ENCODE results near the gene PLRG1. TPM values are rescaled to one million over a fixed set of nuclear protein-coding genes. Genes with fewer than 3 reads are reported as not detected.
A peak's percentile ranks its signal among the peaks of the same experiment; 100 is the strongest.

The PLRG1 gene
- total RNA-seq, 2 donors from 2014 or later: 92.6 to 100.0 TPM

DNA sequence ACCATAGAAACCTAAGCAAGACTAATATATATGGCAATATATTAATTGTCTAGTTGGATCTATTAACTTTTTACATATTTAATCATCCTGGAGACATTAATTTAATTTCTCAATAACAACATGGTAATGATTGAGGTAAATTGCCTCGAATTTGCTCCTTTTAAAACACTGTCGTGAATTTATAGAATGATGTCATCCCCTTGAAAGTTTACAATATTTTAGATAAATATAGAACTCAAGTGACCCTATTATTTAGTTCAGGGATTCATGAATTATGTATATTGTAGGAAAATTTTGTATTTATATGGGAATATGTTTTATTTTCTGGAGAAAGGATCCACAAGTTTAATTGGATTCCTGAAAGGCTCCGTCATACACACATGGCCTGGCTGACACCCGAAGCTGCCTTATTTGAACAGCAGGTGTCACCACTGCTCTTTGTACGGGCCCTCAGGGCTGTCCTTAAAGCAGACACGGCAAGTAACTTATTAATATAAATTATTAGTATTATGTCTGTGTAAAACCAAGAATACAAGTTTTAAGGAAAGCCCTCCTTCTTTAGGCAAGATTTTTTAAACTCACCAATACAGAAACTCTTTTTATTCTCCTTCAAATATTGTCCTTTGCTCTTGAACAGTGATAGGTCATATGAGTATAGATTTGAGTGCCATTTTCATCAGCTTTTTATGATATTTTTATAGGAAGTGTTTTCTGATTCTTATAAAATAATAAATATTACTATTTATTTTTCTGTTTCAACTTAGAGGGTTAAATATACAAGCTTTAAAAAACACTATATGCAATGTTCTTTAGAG, 1.9 kb upstream of the PLRG1 start:
- H3K27ac Mint-ChIP-seq: no peak overlapping the region
- ATAC-seq (peak; percentile 43 to 54), DNase-seq (ENCODE audit: low spot score in 2 of 2) (peak; percentile 56 to 70)
- H3K9me3 Mint-ChIP-seq: no peaks in the 10 kb centered on the region
- H3K36me3 Mint-ChIP-seq: peaks cover 13 to 20% of the 10 kb centered on the region in 2 donors

DNA sequence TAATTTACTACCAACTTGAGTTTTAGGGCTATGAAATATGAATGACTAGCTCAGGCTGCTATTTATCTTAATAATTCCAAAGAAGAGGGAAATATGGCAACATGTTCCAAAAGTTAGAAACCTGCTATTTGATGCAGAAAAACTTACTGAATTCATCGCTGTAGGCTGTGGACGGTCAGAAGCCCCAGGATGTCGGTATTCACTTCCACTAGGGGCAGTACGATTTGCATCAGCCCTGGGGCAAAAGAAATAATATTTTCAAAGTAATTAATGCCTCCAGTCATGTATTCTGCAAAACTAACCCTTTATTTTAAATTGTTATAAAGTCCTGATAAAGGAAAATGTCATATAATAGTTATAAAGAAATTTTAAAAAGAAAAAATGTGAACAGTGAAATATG, 4.5 kb downstream of the PLRG1 start:
- ATAC-seq: no peak
- no peak for DNase-seq (ENCODE audit: low spot score in 2 of 2)
- H3K9me3 Mint-ChIP-seq: no peaks in the 10 kb centered on the region
- H3K36me3 Mint-ChIP-seq: peaks cover 25 to 31% of the 10 kb centered on the region in 2 donors
- H3K27ac Mint-ChIP-seq: no peak overlapping the region

DNA sequence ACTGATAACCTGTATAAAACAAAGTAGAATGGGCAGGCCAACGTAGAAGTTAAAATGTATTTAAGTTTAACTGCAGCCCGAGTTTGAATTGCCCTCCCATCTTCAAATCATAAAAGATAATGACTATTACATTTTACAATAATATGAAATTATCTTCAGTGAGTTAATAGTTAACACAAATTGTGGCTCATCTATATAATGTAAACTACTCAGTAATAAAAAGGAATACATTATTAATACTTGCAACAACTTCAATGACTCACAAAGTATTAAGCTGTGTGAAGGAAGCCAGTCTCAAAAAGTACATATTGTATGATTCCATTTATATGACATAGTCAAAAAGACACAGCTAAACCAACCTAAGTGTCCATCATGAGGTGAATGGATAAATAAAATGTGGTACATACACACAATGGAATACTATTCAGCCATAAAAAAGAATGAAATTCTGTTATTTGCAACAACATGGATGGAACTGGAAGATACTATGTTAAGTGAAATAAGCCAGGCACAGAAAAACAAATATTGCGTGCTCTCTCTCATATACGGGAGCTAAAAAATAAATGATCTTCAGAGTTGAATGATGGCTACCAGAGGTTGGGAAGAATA, 7.8 kb downstream of the PLRG1 start:
- H3K9me3 Mint-ChIP-seq: no peaks in the 10 kb centered on the region
- H3K36me3 Mint-ChIP-seq: peaks cover 5 to 19% of the 10 kb centered on the region in 2 donors
- H3K27ac Mint-ChIP-seq: no peak overlapping the region
- ATAC-seq: no peak
- DNase-seq (ENCODE audit: low spot score in 2 of 2): no peak

DNA sequence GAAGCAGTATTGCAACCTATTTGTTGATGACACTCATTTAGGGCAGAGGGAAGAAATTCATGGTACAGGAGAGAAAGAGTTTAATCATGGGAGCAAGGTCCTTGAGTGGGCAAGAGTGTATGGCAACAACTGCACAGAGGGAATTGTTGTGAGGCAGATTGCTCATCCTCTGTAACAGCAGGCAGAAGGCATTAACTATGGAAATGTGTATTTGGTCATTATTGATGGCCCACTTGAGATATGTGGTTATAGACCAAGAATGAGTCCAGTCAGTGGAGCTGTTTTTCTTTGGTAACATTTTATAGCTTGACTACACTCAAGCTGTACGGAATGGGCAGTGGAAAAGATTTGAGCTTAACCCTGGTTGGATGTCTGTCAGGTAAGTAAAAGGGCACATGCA, 15.9 kb downstream of the PLRG1 start:
- DNase-seq (ENCODE audit: low spot score in 2 of 2) (no peak), ATAC-seq (no peak)
- H3K27ac Mint-ChIP-seq: no peak overlapping the region
- H3K36me3 Mint-ChIP-seq: no peaks in the 10 kb centered on the region
- no peaks in the 10 kb centered on the region for H3K9me3 Mint-ChIP-seq

DNA sequence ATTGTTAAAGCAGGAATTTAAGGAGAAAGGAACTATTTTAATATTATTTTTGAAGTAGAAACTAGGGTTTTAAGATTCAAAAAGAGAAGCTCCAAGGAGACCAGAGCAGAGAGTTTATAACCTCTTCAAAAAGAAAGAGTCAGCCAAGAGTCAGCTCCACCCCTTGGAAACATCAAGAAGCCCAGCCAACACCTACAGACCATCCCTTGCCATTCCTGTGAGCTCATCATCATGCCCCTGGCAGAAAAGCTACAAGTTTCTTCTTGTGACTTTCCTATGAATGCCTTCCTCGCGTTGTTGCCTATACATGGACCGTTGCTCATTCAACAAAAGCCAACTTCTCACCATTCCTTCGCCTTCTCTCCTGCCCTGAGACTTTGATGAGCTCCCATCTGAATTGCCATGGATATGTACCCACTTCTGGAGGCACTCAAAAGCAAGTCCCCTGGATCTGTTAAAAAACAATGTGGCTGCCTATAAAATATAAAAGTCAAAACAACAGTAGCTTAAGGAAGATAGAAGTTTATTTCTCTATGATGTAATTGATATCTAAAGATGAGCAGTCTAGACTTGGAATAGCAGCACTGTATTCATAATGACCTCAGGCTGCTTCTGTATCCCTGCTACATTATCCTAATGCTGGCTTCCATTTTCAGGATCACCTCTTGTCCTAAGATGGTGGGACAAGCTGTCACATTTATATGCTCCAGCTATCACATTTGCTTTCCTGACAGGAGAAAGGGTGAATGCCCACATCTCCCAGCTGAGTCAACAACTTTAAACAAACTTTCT, 20.3 kb downstream of the PLRG1 start:
- ATAC-seq: no peak

DNA sequence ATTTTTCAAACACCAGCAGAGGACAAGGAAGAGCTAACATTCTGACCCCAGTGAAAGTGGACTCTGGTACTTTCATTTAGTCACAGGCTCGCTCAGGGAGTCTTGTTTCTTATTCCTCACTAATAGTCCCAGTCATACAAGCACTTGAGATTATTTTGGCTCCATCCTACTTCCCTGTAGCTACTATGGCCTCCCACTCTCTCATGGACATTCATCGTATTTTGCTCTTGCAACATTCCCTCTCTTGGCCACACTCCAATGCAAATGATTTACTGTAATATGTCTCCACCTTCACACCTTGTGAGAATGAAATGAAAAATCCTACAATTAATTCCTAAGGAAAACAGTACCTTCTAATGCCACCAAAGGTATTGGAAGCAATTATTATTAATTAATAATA, 21.3 kb downstream of the PLRG1 start:
- Mint-ChIP-seq H3K36me3 (no peaks in the 10 kb centered on the region), H3K9me3 (no peaks in the 10 kb centered on the region), H3K27ac (no peak overlapping the region)
- DNase-seq (ENCODE audit: low spot score in 2 of 2) (no peak), ATAC-seq (no peak)

More for the DNA sequence above, 20.3 kb downstream of the PLRG1 start:
- H3K36me3 Mint-ChIP-seq: no peaks in the 10 kb centered on the region
- no peak for DNase-seq (ENCODE audit: low spot score in 2 of 2)
- no peaks in the 10 kb centered on the region for H3K9me3 Mint-ChIP-seq
- H3K27ac Mint-ChIP-seq: no peak overlapping the region

DNA sequence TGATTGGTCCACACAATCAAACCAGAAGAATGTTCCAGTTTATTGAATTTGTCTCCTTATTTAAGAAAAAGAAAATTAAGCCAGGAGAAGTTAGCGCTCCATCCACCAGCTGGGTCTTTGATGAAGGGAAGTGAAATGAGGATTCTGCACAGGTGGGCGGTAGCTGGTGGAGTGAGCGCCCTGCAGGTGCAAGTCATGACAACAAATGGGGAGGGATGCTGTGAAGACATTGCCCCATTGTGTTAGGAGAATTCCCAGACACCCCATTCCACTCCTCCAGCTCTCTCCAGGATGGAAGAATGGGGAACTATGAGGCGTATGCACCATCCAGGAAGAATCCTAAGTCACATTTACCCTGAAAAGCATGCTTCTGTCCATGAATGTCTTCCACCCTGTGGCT, 22.9 kb downstream of the PLRG1 start:
- Mint-ChIP-seq H3K36me3 (no peaks in the 10 kb centered on the region), H3K9me3 (no peaks in the 10 kb centered on the region), H3K27ac (no peak overlapping the region)
- DNase-seq (ENCODE audit: low spot score in 2 of 2) (no peak), ATAC-seq (no peak)

DNA sequence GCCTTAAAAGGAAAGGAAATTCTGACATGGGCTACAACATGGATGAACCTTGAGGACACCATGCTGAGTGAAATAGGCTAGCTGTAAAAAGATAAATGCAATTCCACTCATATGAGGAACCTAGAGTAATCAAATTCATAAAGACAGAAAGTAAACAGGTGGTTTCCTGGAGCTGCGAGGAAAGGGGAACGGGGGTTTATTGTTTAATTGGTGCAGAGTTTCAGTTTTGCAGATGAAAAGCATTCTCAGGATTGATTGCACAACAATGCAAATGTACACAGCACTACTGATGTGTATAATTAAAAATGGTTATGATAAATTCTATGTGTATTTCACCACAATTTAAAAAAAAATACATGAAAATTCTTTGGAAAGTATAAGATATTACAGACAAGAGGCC, 24.0 kb downstream of the PLRG1 start:
- Mint-ChIP-seq H3K27ac (no peak overlapping the region), H3K36me3 (no peaks in the 10 kb centered on the region), H3K9me3 (no peaks in the 10 kb centered on the region)
- no peak for DNase-seq (ENCODE audit: low spot score in 2 of 2)
- ATAC-seq: no peak

DNA sequence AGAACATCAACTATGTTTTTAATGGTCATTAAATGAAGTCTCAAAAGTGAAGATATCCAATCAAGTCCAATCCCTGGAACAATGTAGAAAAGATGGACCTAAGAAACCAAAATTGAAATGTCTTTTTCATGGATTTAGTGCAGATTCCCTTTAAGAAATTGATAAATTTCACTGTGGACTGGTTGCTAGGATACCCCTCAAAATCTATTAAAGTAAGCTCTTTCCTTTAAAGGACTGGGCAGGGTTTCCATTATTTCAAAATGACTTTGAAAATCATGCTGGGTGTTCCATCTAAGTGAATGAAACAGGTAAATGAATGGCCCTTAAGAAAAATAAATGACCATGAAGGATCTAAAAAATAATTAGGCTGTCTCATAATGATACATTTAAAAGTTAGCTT, 28.6 kb downstream of the PLRG1 start:
- Mint-ChIP-seq H3K36me3 (no peaks in the 10 kb centered on the region), H3K27ac (no peak overlapping the region)

DNA sequence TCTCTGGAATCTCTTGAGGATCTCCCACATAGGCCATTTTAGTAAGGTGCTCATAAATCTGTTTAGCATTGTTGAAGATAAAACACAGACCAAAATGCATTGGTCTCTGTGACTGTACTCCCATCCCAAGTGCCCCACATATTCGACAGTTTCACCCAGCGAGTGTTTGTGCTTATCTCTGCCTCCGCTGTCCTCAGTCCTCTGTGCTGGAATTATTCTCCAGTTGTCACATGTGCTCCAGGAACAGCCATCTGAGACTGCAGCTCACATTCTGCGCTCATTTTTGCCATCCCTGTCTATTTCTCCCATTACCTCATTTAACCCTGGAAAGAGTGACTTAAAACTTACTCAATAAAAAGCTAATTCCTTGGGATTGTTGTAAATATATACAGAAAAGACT, 31.0 kb downstream of the PLRG1 start:
- no peak for ATAC-seq
- H3K27ac Mint-ChIP-seq: no peak overlapping the region
- no peaks in the 10 kb centered on the region for H3K9me3 Mint-ChIP-seq
- no peak for DNase-seq (ENCODE audit: low spot score in 2 of 2)
- H3K36me3 Mint-ChIP-seq: no peaks in the 10 kb centered on the region

More for the DNA sequence above, 28.6 kb downstream of the PLRG1 start:
- no peaks in the 10 kb centered on the region for H3K9me3 Mint-ChIP-seq
- no peak for DNase-seq (ENCODE audit: low spot score in 2 of 2)
- no peak for ATAC-seq

DNA sequence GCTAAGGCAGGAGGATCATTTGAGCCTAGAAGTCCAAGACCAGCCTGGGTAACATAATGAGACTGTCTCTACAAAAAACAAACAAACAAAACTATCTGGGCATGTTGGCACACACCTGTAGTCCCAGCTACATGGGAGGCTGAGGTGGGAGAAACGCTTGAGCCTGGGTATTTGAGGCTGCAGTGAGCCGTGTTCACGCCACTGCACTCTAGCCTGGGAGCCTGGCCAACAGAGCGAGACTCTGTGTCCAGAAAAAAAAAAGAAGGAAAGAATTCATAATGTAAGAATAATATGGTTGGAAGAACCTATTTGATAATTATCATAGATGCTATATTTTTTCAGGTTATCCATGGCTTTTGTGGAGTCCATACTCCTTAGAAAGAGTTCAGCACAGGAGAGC, 32.6 kb downstream of the PLRG1 start:
- no peaks in the 10 kb centered on the region for H3K9me3 Mint-ChIP-seq
- H3K27ac Mint-ChIP-seq: no peak overlapping the region
- DNase-seq (ENCODE audit: low spot score in 2 of 2): no peak
- ATAC-seq: no peak
- H3K36me3 Mint-ChIP-seq: no peaks in the 10 kb centered on the region

DNA sequence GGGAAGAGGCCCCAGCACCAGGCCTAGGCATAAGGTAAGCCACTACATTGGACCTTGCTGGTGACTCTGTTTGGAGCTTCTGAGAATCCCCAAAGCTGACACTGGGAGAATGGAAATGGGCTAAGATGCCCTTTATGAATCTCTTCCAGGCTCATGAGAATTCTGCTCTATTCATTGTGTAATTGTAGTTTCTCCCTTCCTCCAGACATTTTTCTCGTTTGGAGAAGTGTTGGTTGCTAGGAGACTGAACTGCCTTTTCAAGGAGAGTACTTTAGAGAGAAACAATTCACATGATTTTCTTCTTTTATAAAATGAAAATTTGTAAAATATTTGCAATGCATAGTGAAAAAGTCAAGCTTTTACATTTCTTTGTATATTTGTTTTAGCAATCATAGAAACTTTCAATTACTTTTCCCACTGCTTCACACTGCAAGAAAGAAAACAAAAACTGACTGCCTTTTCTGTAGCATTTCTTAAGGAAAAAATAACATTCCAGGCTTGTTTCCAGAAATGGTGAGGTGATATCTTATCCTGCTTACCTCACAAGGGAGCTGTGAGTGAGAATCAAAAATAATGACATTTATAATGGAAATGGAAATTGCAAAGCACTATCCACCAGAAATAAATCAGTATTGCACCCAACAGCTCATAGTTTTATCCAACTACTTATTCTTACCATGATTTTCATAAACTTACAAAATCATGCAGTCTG, 33.7 kb downstream of the PLRG1 start:
- no peaks in the 10 kb centered on the region for H3K9me3 Mint-ChIP-seq
- ATAC-seq: no peak
- no peak for DNase-seq (ENCODE audit: low spot score in 2 of 2)
- H3K36me3 Mint-ChIP-seq: no peaks in the 10 kb centered on the region
- no peak overlapping the region for H3K27ac Mint-ChIP-seq

DNA sequence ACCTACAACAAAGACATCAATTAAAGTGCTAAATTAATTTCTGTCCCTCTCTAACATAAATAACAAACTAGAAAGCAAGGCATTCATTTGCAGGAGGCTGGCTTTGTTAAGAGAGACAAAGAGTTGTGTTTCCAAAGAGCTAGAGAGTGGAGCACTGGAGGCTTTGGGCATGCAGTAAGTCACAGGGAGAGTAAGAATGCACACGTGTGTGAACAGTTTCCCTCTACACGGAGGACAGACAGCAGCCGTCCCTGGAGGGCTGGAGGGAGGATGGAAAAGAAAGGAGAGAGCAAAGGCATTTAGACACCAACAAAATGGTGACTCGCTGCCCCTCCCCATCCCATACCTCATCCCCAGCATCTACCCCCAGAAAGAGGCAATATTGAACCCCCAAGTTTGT, 38.2 kb downstream of the PLRG1 start:
- Mint-ChIP-seq H3K36me3 (no peaks in the 10 kb centered on the region), H3K9me3 (no peaks in the 10 kb centered on the region), H3K27ac (no peak overlapping the region)
- no peak for DNase-seq (ENCODE audit: low spot score in 2 of 2)
- no peak for ATAC-seq

DNA sequence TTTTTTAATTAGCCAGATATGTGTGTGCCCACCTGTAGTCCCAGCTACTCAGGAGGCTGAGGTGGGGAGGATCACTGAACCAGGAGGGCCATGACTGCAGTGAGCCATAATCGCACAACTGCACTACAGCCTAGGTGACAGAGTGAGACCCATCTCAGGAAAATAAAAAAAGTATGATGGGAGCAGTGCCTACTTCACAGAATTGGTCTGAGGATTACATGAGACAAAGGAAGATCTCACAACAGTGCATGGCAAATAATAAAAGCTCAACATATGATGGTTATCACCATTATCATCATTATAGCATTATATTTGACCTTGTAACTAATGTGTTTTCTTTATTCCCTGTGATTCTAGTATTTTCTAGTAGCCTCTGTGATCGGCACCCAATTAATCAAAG, 38.7 kb downstream of the PLRG1 start:
- ATAC-seq: no peak
- no peak overlapping the region for H3K27ac Mint-ChIP-seq
- H3K9me3 Mint-ChIP-seq: no peaks in the 10 kb centered on the region

DNA sequence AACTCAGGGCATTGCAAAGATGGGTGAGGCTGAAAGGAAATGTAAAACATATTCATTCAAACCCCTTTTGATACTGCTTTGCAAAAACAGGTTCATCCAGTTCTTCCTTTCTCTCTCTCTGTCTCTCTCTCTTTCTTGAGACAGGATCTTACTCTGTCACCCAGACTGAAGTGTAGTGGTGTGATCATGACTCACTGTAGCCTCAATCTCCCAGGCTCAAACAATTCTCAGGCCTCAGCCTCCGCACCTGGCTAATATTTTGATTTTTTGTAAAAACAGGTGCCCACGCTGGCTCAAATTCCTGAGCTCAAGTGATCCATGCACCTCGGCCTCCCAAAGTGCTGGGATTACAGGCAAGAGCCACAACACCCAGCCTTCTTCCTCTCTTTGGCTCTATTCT, 43.0 kb downstream of the PLRG1 start:
- no peak for ATAC-seq
- H3K9me3 Mint-ChIP-seq: no peaks in the 10 kb centered on the region
- H3K36me3 Mint-ChIP-seq: no peaks in the 10 kb centered on the region
- DNase-seq (ENCODE audit: low spot score in 2 of 2): no peak
- no peak overlapping the region for H3K27ac Mint-ChIP-seq

More for the DNA sequence above, 38.7 kb downstream of the PLRG1 start:
- no peaks in the 10 kb centered on the region for H3K36me3 Mint-ChIP-seq
- DNase-seq (ENCODE audit: low spot score in 2 of 2): no peak

DNA sequence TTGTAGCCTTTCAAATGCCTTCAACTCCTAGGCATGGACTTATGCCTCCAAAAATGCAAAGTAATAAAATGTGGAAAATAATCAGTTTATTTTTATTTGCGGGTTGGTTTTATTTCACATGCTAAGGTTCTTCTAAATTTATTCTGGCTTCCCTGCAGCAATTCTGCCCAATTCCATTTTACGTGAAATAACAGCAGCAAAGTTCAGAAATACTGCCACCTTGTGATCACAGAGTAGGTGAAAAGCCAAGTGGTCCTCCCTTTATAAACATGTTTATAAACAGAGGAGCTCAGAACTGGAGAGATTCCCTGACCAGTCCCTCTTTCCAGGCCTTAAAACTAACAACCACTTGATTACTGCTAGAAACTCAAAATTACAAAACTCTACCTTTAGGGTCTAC, 43.9 kb downstream of the PLRG1 start:
- Mint-ChIP-seq H3K27ac (no peak overlapping the region), H3K9me3 (no peaks in the 10 kb centered on the region), H3K36me3 (no peaks in the 10 kb centered on the region)
- no peak for DNase-seq (ENCODE audit: low spot score in 2 of 2)
- no peak for ATAC-seq

DNA sequence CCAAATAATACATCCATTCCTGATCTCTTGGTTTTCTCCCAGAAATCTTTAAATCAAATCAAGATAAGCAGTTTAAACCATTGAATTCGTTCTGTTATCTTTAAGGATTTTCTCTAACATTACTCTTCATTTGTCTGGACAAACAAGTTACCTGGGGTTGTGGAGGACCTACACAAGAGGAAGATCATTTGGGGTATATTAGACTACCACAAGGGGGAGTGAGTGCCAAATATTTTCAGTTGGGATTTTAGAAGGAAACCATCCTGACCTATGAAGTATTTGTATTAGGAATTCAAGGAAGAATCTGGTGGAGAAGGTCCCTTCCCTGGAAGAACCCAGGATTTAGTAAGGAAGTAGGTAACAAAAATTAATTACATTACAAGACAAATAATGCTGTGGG, 46.6 kb downstream of the PLRG1 start:
- Mint-ChIP-seq H3K27ac (no peak overlapping the region), H3K36me3 (no peaks in the 10 kb centered on the region), H3K9me3 (no peaks in the 10 kb centered on the region)
- ATAC-seq (no peak), DNase-seq (ENCODE audit: low spot score in 2 of 2) (no peak)

All from activated naive CD4-positive, alpha-beta T cell treated with anti-CD3 and anti-CD28 coated beads, Interleukin-2, amount 50 U/mL, for 72 hours (primary cell).